Neural progenitor cell (in vitro differentiated cells): ENCODE measurements around the gene GPR75. TPM values are rescaled to one million over a fixed set of nuclear protein-coding genes. Genes with fewer than 3 reads are reported as not detected.

Experiments used
- DNase-seq: peaks from one replicate; pipeline ENCODE4 v3.0.0-alpha.2; 2016; ENCODE audit warnings: low spot score
- H2AFZ ChIP-seq: fragments of 200-600 bp; sonication (generic); replicated peaks from 2 replicates; pipeline ENCODE4 v1.6.1; 2016; ENCODE audit warnings: antibody characterized with exemption
- H3F3A ChIP-seq: fragments of 200-600 bp; sonication (generic); 2 replicates; pipeline ENCODE4 v1.6.1; 2016; ENCODE audit warnings: antibody characterized with exemption, low read depth
- H3K27ac ChIP-seq: fragments of 200-600 bp; sonication (generic); 2 replicates; pipeline ENCODE4 v1.5.1; 2016; ENCODE audit warnings: mild to moderate bottlenecking
- H3K27me3 ChIP-seq: fragments of 200-600 bp; sonication (generic); 2 replicates; pipeline ENCODE4 v1.6.1; 2016; ENCODE audit warnings: mild to moderate bottlenecking, moderate library complexity
- H3K36me3 ChIP-seq: fragments of 200-600 bp; sonication (generic); 2 replicates; pipeline ENCODE4 v1.5.1; 2016
- H3K4me1 ChIP-seq: fragments of 200-600 bp; sonication (generic); 2 replicates; pipeline ENCODE4 v1.6.1; 2016; ENCODE audit warnings: mixed run types
- H3K4me2 ChIP-seq: fragments of 200-600 bp; sonication (generic); 2 replicates; pipeline ENCODE4 v1.6.1; 2016
- H3K4me3 ChIP-seq: fragments of 200-600 bp; sonication (generic); 2 replicates; pipeline ENCODE4 v1.5.1; 2016
- H3K79me2 ChIP-seq: fragments of 200-600 bp; sonication (generic); 2 replicates; pipeline ENCODE4 v1.6.1; 2016; ENCODE audit warnings: low read depth
- H3K9ac ChIP-seq: fragments of 200-600 bp; sonication (generic); 2 replicates; pipeline ENCODE4 v1.6.1; 2016
- H3K9me3 ChIP-seq: fragments of 200-600 bp; sonication (generic); 2 replicates; pipeline ENCODE4 v1.5.1; 2016; ENCODE audit warnings: low read depth
- H4K20me1 ChIP-seq: fragments of 200-600 bp; sonication (generic); 2 replicates; pipeline ENCODE4 v1.6.1; 2016; ENCODE audit warnings: low read depth
- H3K27ac Mint-ChIP-seq: 3 replicates; pipeline ENCODE4 v1.8.0; 2021; ENCODE audit warnings: mixed read lengths
- H3K27me3 Mint-ChIP-seq: 2 replicates; pipeline ENCODE4 v1.8.0; 2022; ENCODE audit warnings: low read depth, mild to moderate bottlenecking, inconsistent platforms, moderate library complexity, mixed read lengths; ENCODE audit not compliant: insufficient read depth
- H3K36me3 Mint-ChIP-seq: 3 replicates; pipeline ENCODE4 v1.8.0; 2021; ENCODE audit warnings: mixed read lengths
- H3K4me1 Mint-ChIP-seq: 3 replicates; pipeline ENCODE4 v1.8.0; 2021; ENCODE audit warnings: mixed read lengths
- H3K4me3 Mint-ChIP-seq: 3 replicates; pipeline ENCODE4 v1.8.0; 2021; ENCODE audit warnings: mild to moderate bottlenecking, moderate library complexity, mixed read lengths
- H3K9me3 Mint-ChIP-seq: 3 replicates; pipeline ENCODE4 v1.8.0; 2020; ENCODE audit warnings: mixed read lengths
- CTCF ChIP-seq: fragments of 200-600 bp; sonication (generic); IDR thresholded peaks from 2 replicates; pipeline ENCODE4 v1.5.1; 2017; ENCODE audit warnings: antibody characterized with exemption, mild to moderate bottlenecking
- EZH2 ChIP-seq: fragments of 200-600 bp; sonication (generic); IDR thresholded peaks from 2 replicates; pipeline ENCODE4 v1.6.1; 2017; ENCODE audit warnings: antibody characterized with exemption, mild to moderate bottlenecking, moderate library complexity
- EZH2phosphoT487 ChIP-seq: fragments of 200-600 bp; sonication (generic); IDR thresholded peaks from 2 replicates; pipeline ENCODE4 v1.6.1; 2017; ENCODE audit warnings: antibody characterized with exemption
- total RNA-seq: library from RNA; depleted of rRNA; stranded (reverse); fragments of >200 nt; gene quantifications from 2 replicates; pipeline ENCODE4 v1.2.3, GENCODE V29; 2015; ENCODE audit warnings: low replicate concordance

GPR75 gene
- 0.94 and 1.1 TPM in 2 replicates for total RNA-seq

GRCh38 chr2:53859206-53860181, at the start of gene GPR75:
Gene GPR75, minus strand, starts transcription at chr2:53859967. Its CDS starts 5,211 bp downstream, at chr2:53854756.
- peak; percentile 15 for DNase-seq
- no peak within 1 kb of the TSS for H3K27ac ChIP-seq
- Mint-ChIP-seq H3K9me3 (no peaks in the 10 kb centered on the region), H3K27me3 (peaks cover 3% of the 10 kb centered on the region), H3K27ac (no peak within 1 kb of the TSS), H3K4me3 (no peak within 1 kb of the TSS), H3K4me1 (peaks cover 2% of the 10 kb centered on the region), H3K36me3 (peaks cover 28% of the 10 kb centered on the region)
- H3K79me2 ChIP-seq = no peaks in the 10 kb centered on the region
- TF ChIP-seq EZH2phosphoT487 (no peak), EZH2 (no peak), CTCF (no peak)
- H3K9ac ChIP-seq = no peak within 1 kb of the TSS
- H3K36me3 ChIP-seq = no peaks in the 10 kb centered on the region
- H3F3A ChIP-seq = peaks cover 4% of the 10 kb centered on the region
- no peaks in the 10 kb centered on the region for H4K20me1 ChIP-seq
- no peak within 1 kb of the TSS for H3K4me2 ChIP-seq
- no peaks in the 10 kb centered on the region for H3K4me1 ChIP-seq
- no peak within 1 kb of the TSS for H3K4me3 ChIP-seq
- H3K27me3 ChIP-seq = no peaks in the 10 kb centered on the region
- H2AFZ ChIP-seq = no peak within 1 kb of the TSS
- H3K9me3 ChIP-seq = no peaks in the 10 kb centered on the region

GRCh38 chr2:53907582-53907981, 47.8 kb upstream of the GPR75 start:
- no peak overlapping the region for H3K4me3 Mint-ChIP-seq
- peaks cover 30% of the 10 kb centered on the region for H3K36me3 Mint-ChIP-seq
- TF ChIP-seq EZH2phosphoT487 = no peak
- TF ChIP-seq CTCF = no peak
- no peak for TF ChIP-seq EZH2

GRCh38 chr2:53905396-53905795, 45.6 kb upstream of the GPR75 start:
- no peak for TF ChIP-seq EZH2
- H3K27me3 ChIP-seq = no peaks in the 10 kb centered on the region
- Mint-ChIP-seq H3K27me3 (no peaks in the 10 kb centered on the region), H3K36me3 (peaks cover 31% of the 10 kb centered on the region), H3K4me3 (no peak overlapping the region), H3K9me3 (no peaks in the 10 kb centered on the region), H3K27ac (no peak overlapping the region), H3K4me1 (no peaks in the 10 kb centered on the region)
- no peaks in the 10 kb centered on the region for H3K79me2 ChIP-seq
- no peak overlapping the region for H3K4me2 ChIP-seq
- DNase-seq = no peak
- H3K27ac ChIP-seq = no peak overlapping the region
- no peaks in the 10 kb centered on the region for H4K20me1 ChIP-seq
- H2AFZ ChIP-seq = no peak overlapping the region
- peaks cover 13% of the 10 kb centered on the region for H3K36me3 ChIP-seq
- no peak overlapping the region for H3K4me3 ChIP-seq
- no peaks in the 10 kb centered on the region for H3K4me1 ChIP-seq
- H3F3A ChIP-seq = no peaks in the 10 kb centered on the region
- H3K9me3 ChIP-seq = no peaks in the 10 kb centered on the region
- H3K9ac ChIP-seq = no peak overlapping the region

More at GRCh38 chr2:53907582-53907981, 47.8 kb upstream of the GPR75 start:
- Histone ChIP-seq H3K4me3 (no peak overlapping the region), H3K4me1 (no peaks in the 10 kb centered on the region), H3K27me3 (no peaks in the 10 kb centered on the region), H3K9me3 (no peaks in the 10 kb centered on the region), H3K27ac (no peak overlapping the region), H3K9ac (no peak overlapping the region), H3K36me3 (peaks cover 13% of the 10 kb centered on the region), H3K4me2 (no peak overlapping the region), H3K79me2 (no peaks in the 10 kb centered on the region), H2AFZ (no peak overlapping the region), H4K20me1 (no peaks in the 10 kb centered on the region), H3F3A (no peaks in the 10 kb centered on the region)
- Mint-ChIP-seq H3K9me3 (no peaks in the 10 kb centered on the region), H3K27me3 (peaks cover 2% of the 10 kb centered on the region), H3K27ac (no peak overlapping the region), H3K4me1 (no peaks in the 10 kb centered on the region)
- no peak for DNase-seq

- Histone ChIP-seq H3K4me2 (no peak overlapping the region), H3K9me3 (no peaks in the 10 kb centered on the region), H4K20me1 (no peaks in the 10 kb centered on the region), H3K79me2 (no peaks in the 10 kb centered on the region), H3K4me3 (no peak overlapping the region), H3K9ac (no peak overlapping the region), H3F3A (no peaks in the 10 kb centered on the region), H3K27ac (no peak overlapping the region), H3K4me1 (no peaks in the 10 kb centered on the region), H3K36me3 (peaks cover 5% of the 10 kb centered on the region), H3K27me3 (no peaks in the 10 kb centered on the region), H2AFZ (no peak overlapping the region)
- TF ChIP-seq EZH2 = no peak
- TF ChIP-seq CTCF = no peak
- no peak for TF ChIP-seq EZH2phosphoT487
- no peaks in the 10 kb centered on the region for H3K9me3 Mint-ChIP-seq
- no peaks in the 10 kb centered on the region for H3K4me1 Mint-ChIP-seq
- peaks cover 33% of the 10 kb centered on the region for H3K36me3 Mint-ChIP-seq
- no peaks in the 10 kb centered on the region for H3K27me3 Mint-ChIP-seq
- H3K4me3 Mint-ChIP-seq = no peak overlapping the region
- no peak for DNase-seq
- H3K27ac Mint-ChIP-seq = no peak overlapping the region
Measured at GRCh38 chr2:53903011-53903410, 43.2 kb upstream of the GPR75 start.
